ENCODE results near the gene ARFGEF3.

ARFGEF3 gene

GRCh38 chr6:138372711-138373463 lies 211.1 kb downstream of the ARFGEF3 start:
- DNase-seq, result no peak

GRCh38 chr6:138374230-138374629 lies 212.5 kb downstream of the ARFGEF3 start:
- DNase-seq, result no peak

GRCh38 chr6:138374815-138375214 lies 213.1 kb downstream of the ARFGEF3 start:
- DNase-seq, result no peak

GRCh38 chr6:138377042-138377441 lies 215.3 kb downstream of the ARFGEF3 start:
- DNase-seq, result no peak

- DNase-seq, result no peak
These were observed 216.1 kb downstream of the ARFGEF3 start, which contains the start of gene SMIM28 for GRCh38 chr6:138377844-138378243. Gene SMIM28 (plus strand): TSS chr6:138377905. CDS start chr6:138378073, 168 bp downstream.

- DNase-seq, result no peak
These were observed 216.7 kb downstream of the ARFGEF3 start for GRCh38 chr6:138378463-138378862.

- no peak for DNase-seq
These were observed 220.9 kb downstream of the ARFGEF3 start for GRCh38 chr6:138382498-138383265.

- no peak for DNase-seq
These were observed 222.0 kb downstream of the ARFGEF3 start for GRCh38 chr6:138383776-138384175.

- no peak for DNase-seq
These were observed 225.2 kb downstream of the ARFGEF3 start for GRCh38 chr6:138386897-138387296.

GRCh38 chr6:138387577-138388368 lies 226.0 kb downstream of the ARFGEF3 start:
- no peak for DNase-seq

- no peak for DNase-seq
These were observed 227.8 kb downstream of the ARFGEF3 start for GRCh38 chr6:138389551-138389950.
